Hematopoietic multipotent progenitor cell treated with erythropoietin and hydrocortisone succinate and interleukin-3 and kit ligand, for 8 days (in vitro differentiated cells): ENCODE measurements around the gene ABAT.
"Not testable (repeated sequence)": the region's sequence is repeated elsewhere in the genome, so short reads cannot be mapped to it uniquely, and the experiment has no call there.

Experiments
- DNase-seq: peaks from one replicate; pipeline ENCODE4 v3.0.0-alpha.2; 2015

The ABAT gene

GRCh38 chr16:8649829-8650554, 24.4 kb upstream of the ABAT start:
- DNase-seq: no peak

DNA sequence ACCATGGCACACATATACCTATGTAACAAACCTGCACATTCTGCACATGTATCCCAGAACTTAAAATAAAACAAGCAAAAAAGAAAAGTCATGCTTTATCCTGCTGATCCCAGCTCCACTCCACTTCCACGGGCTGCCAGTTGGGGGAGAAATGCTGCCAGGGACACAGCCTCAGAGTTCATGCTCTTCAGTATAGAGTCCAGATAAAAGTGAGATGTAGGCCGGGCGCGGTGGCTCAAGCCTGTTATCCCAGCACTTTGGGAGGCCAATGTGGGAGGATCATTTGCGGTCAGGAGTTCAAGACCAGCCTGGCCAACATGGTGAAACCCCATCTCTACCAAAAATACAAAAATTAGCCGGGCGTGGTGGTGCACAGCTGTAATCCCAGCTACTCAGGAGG, 22.5 kb upstream of the ABAT start:
- not testable (repeated sequence) for DNase-seq

DNA sequence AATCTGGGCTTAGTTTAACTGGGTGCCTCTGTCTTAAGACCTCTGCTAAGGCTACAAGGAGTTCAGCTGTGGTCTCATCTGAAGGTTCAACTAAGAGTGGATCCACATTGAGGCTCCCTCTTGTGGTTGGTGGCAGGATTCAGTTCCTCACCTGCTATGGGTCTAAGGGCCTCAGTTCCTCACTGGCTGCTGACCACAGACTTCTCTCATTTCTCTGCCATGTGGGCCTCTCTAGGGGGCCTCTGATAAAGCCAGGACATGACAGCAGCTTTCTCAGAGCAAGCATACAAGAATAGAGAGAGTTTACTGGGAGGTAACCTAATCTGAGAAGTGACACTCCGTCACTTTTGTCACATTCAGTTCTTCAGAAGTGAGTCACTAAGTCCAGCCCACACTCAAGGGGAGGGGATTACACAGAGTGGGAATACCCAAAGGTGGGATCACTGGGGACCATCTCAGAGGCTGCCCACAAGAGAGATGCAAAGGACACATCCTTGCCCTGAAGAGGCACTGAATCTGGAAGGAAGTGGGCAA, 19.2 kb upstream of the ABAT start:
- peak; percentile 57 for DNase-seq

DNA sequence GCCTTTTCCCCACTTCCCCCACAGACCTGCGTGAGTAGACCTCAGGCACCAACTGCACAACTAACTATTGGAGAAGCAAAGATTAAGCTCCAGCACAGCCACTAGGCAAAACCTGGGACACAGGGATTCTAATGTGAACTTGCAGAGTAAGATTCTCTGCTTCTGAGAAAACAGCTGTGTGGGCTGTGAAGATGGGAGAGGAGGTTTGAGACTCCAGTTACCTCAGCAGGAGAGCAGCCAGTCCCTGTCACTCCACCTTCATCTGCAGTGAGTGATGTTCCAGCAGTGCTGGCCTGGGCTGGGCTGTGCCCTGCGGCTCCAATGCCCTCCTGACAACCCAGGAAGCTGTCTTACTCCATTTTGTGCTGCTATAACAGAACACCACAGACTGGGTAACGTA, 18.0 kb upstream of the ABAT start:
- no peak for DNase-seq

GRCh38 chr16:8660841-8661301, 13.5 kb upstream of the ABAT start:
- peak; percentile 64 for DNase-seq

GRCh38 chr16:8661703-8662102, 12.7 kb upstream of the ABAT start:
- no peak for DNase-seq

- no peak for DNase-seq
These were observed 11.0 kb upstream of the ABAT start for GRCh38 chr16:8663192-8664089.

GRCh38 chr16:8665529-8665928, 8.9 kb upstream of the ABAT start:
- no peak for DNase-seq

- no peak for DNase-seq
These were observed 6.9 kb upstream of the ABAT start for GRCh38 chr16:8667492-8667891.

DNA sequence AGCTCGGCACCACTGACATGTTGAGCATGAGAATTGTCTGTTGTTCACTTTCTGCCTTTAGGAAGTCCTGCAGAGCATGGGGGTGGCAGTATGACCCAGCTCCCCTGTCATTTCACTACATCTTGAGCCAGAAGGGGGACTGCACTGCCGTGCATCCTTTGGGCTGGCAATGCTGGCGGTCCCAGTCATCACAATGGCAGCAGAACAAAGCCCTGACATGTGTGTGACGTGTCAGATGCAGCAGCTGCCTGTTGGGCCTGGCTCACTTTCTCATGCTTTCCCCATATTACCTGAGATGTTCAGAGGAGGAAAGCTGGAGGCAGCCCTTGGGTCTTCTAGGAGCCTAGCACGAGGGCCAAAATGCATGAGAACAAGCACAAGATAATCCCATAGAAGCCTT, 6.3 kb upstream of the ABAT start:
- DNase-seq: no peak

DNA sequence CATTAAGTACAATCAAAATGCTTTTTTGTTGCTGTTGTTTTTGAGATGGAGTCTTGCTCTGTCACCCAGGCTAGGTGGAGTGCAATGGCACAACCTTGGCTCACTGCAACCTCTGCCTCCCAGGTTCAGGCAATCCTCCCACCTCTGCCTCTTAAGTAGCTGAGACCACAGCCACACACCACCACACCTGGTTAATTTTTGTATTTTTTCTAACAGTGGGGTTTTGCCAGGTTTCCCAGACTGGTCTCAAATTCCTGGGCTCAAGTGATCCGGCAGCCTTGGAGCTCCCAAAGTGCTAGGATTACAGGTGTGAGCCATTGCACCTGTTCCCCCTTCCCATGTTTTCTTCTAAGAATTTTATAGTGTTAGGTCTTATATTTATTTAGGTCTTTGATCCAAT, 4.9 kb upstream of the ABAT start:
- DNase-seq: no peak

GRCh38 chr16:8670014-8670560, 4.3 kb upstream of the ABAT start:
- no peak for DNase-seq

- DNase-seq: no peak
These were observed 605 bp upstream of the ABAT start for GRCh38 chr16:8673611-8674412.

DNA sequence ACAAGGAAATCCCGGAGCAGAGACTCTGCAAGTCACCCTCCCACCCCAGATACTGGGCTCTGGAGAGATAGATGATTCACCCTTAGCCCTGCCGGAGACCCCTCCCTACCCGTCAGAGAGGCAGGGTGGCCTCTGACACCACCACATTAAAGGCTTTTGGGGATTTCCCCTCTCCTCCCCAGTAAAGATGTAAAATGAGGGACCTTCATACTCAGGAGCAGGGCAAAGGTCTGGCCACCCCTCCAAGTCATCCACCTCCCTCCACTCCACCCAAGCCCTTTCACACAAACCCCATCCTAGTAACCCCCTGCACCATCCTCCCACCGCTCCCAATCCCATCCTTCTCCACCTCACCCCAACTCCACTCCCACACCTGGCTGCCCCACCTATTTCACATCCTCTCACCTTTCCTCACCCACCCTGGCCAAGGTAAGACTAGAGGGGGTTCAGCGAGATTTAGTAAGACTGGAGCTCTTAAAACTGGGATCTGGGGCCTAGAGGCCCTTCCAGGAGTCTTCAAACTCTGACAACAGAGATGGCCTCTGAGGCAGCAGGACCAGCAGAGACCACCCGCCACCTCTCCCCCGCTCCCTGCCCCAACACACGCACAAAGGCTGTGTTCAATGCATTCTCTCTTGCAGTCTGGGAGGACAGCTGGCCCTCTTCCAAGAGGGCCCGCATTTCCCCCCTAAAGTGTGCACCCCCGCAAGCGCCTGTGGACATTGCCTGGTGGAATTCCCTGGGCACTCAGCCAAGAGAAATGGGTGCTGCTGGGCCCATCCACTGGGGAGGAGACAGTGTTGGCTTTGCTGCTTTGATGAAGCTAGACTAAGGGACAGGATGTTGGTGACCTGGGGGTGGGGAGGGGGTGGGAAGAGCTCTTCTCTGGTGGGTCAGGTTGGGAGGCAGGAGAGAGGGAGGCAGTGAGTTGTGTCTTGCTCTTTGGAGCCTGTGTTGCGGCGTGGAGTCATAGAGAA, 1.1 kb downstream of the ABAT start:
- DNase-seq: no peak

DNA sequence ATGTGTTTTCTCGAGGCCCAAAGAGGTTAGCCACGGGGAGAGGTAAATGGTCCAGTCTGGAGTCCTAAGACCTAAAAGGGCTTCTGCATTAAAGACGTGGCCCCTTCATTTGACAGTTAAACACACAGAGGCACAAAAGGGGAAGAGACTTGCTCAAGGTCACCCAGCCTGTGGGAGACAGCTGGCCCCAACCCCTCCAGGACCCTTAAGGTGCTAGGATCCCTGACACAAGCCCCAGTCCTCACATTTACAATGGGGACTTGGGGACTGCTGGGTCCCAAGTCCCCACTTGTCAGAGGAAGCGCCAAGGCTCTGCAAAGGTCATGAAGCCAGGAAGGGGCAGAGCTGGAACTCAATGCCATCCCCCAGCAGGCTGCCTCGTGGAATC, 1.7 kb downstream of the ABAT start:
- no peak for DNase-seq

DNA sequence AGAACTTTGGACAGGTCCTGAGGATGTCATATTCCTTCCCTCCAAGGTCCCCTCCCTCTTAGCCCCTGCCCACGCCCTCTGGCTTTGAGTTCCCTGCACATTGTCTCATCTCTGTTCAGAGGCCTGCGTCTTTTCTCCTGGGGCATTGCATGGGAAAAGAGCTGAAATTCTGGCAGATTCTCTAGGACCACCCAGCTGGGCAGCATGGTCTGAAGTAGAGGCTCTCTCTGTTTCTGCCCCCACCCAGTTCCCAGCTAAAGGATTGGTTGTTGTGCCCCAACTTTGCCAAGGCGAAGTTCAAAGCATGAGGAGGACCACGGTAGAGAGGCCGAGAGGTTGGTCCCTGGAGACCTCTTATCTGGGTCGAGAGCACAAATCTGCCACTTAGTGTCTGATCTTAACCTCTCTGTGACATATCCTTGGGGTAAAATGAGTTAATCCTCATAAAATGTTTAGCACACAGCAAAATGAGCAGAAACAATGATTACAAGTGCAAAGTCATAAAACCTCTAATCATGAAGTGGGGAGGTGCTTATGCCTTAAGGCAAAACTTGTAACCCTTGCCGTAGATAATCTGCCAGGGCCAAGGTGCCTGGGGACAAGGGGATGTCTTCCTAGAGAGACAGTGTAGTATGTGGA, 2.4 kb downstream of the ABAT start:
- DNase-seq: no peak

- DNase-seq: no peak
These were observed 3.1 kb downstream of the ABAT start for GRCh38 chr16:8677481-8677880.

GRCh38 chr16:8678068-8678927, 3.9 kb downstream of the ABAT start:
- peak; percentile 17 for DNase-seq

GRCh38 chr16:8679151-8679550, 4.7 kb downstream of the ABAT start:
- no peak for DNase-seq
